Ovary (tissue), 9 donors: ENCODE results near the gene KRAS. TPM values are rescaled to one million over a fixed set of nuclear protein-coding genes. Genes with fewer than 3 reads are reported as not detected.
A peak's percentile ranks its signal among the peaks of the same experiment; 100 is the strongest.

Experiments used
- DNase-seq, 5 donors: peaks; one replicate each; pipeline ENCODE4 v3.0.0-alpha.2; 2019 to 2020
- H3K27ac ChIP-seq, 2 donors: fragments of 200-600 bp; one replicate each; pipeline versions ENCODE4 v1.5.1 to v1.8.0; 2019 to 2022
- H3K27me3 ChIP-seq: fragments of 200-600 bp; one replicate; pipeline ENCODE4 v1.8.0; 2022
- H3K36me3 ChIP-seq: fragments of 200-600 bp; sonication (generic); one replicate; pipeline ENCODE4 v1.5.1; 2019
- H3K4me1 ChIP-seq: one replicate; pipeline ENCODE4 v1.8.1; 2013; ENCODE audit warnings: mild to moderate bottlenecking, moderate library complexity; ENCODE audit not compliant: insufficient read depth
- H3K4me3 ChIP-seq: fragments of 200-600 bp; sonication (generic); one replicate; pipeline ENCODE4 v1.5.1; 2017
- H3K9me3 ChIP-seq, 2 donors: fragments of 200-600 bp in 1 of 2; sonication (generic) in 1 of 2; one replicate each; pipeline versions ENCODE4 v1.5.1 to v1.8.1; 2013 to 2019; ENCODE audit warnings: mild to moderate bottlenecking in 1 of 2, moderate library complexity in 1 of 2
- CTCF ChIP-seq, 3 donors: fragments of 450-650 bp in 2 of 3; fragments of 200-600 bp in 1 of 3; IDR thresholded peaks; one replicate each; pipeline versions ENCODE4 v1.5.1 to v1.8.0; 2016 to 2022; ENCODE audit warnings: antibody characterized with exemption in 3 of 3, mild to moderate bottlenecking in 1 of 3
- EP300 ChIP-seq: sonication (generic); formaldehyde crosslinking; IDR thresholded peaks from one replicate; pipeline ENCODE4 v1.6.1; 2017; ENCODE audit warnings: antibody characterized with exemption
- POLR2A ChIP-seq: fragments of 450-650 bp; IDR thresholded peaks from one replicate; pipeline ENCODE4 v1.6.1; 2017; ENCODE audit warnings: antibody characterized with exemption, mild to moderate bottlenecking, moderate library complexity
- WGBS, 3 donors: extraction: QIAGEN DNeasy Blood & Tissue Kit in 1 of 3; methylation state at CpG; one replicate each; pipeline versions ENCODE4 v1.1.5 to v1.1.7; 2013 to 2017; 5-methylcytosine and 5-hydroxymethylcytosine counted together
- intact Hi-C, 4 donors: fragments of 100-400 bp; cut with DNase I; formaldehyde crosslinking; loops; one replicate each; pipeline versions ENCODE4 v1.11.0 to v1.15.1; 2022 to 2023
- polyA plus RNA-seq, 2 donors: library from polyadenylated mRNA; stranded (reverse); fragments of 200-250 nt in 1 of 2; fragments of 350-450 nt in 1 of 2; fragmentation: Illumina TruSeq in 1 of 2; extraction: RNeasy Lipid Tissue Mini Kit (QIAGEN cat#74804) in 1 of 2; gene quantifications; one replicate each; pipeline ENCODE4 v1.2.3, GENCODE V29; 2013 to 2014
- total RNA-seq, 7 donors: library from RNA; depleted of rRNA in 2 of 7; stranded (reverse); fragments of >200 nt in 2 of 7; fragmentation: NEBNext Ultra II Directional in 3 of 7; extraction: Animal tissue kit (Norgen Biotek cat#: 25700) in 3 of 7; gene quantifications; one replicate each; pipeline versions ENCODE4 v1.1.0 to v1.2.4, GENCODE V29; 2016 to 2023
- donor health status: DM: no; HTN: no; CAD: no; lungs with moderate emphysema.
- donor health status: DM: no; HTN: no; CAD: no.
- donor health status: Bipolar disorder and iron deficiency.
- donor health status: DM: yes; HTN: yes; CAD: no.
- donor health status: DM: no; HTN: no; CAD: no.
- donor health status: DM: yes; HTN: yes; CAD: no.

Gene KRAS
- total and polyA plus RNA-seq, 9 donors: 5.6 to 28.2 (median 15.4) TPM

GRCh38 chr12:25194722-25195055 lies 56.0 kb downstream of the KRAS start:
- Histone ChIP-seq H3K27me3 (no peaks in the 10 kb centered on the region), H3K4me3 (peak overlapping the region; percentile 66), H3K27ac (peak overlapping the region in 1 of 2 donors; percentile 92), H3K4me1 (no peaks in the 10 kb centered on the region), H3K9me3 (no peaks in the 10 kb centered on the region), H3K36me3 (no peaks in the 10 kb centered on the region)
- TF ChIP-seq EP300: no peak
- TF ChIP-seq POLR2A: no peak
- no peak for TF ChIP-seq CTCF (IDR thresholded peaks at IDR 0.05)
- 4 to 6% (median 6%) methylated on average over 11 of the region's 11 CpGs for WGBS, 3 donors
- no peak for DNase-seq
- intact Hi-C loops: no loop called here

DNA sequence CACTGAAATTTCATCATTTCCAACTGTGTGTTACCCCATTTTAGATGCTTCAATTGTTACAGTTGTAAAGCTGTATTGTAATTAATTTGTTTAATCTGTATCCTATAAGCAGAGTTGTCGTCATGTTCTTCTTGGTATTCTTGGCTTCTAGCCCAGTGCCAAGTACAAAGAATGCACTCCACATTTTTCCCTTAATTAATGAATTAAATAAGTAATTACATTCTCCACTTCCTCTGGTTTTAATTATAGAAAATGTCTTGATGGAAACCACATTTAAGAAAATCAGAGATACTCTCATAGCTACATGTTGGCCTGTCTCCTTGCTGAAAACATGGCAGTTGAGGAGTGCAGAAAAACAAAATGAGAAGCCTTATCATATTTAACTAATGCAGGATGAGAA lies 56.5 kb downstream of the KRAS start:
- Histone ChIP-seq H3K27me3 (no peaks in the 10 kb centered on the region), H3K36me3 (no peaks in the 10 kb centered on the region), H3K27ac (no peak overlapping the region), H3K4me3 (peak overlapping the region; percentile 66), H3K9me3 (no peaks in the 10 kb centered on the region), H3K4me1 (no peaks in the 10 kb centered on the region)
- intact Hi-C loops: no loop called here
- 24 to 27% (median 25%) methylated on average over 1 of the region's 1 CpG for WGBS, 3 donors
- DNase-seq: no peak
- no peak for TF ChIP-seq EP300
- TF ChIP-seq CTCF (IDR thresholded peaks at IDR 0.05): no peak
- no peak for TF ChIP-seq POLR2A

DNA sequence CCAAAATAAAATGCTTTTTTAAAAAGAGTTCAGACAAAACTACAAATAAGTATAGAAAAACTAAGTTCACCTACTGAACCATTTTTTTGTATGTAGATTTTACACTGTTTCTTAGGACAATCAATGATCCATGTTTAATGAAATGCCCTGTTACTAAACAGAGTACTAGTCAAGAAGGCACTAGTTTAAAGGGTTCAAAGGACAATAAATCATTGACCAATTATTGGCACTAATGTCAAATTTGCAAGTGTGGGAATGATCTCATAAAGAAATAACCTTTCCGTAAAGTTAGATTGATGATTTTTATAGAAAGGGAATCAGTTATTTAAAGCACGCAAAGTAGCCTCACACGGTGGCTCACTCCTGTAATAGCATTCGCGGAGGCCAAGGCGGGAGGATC lies 59.9 kb downstream of the KRAS start:
- no peak for DNase-seq
- H3K36me3 ChIP-seq: no peaks in the 10 kb centered on the region
- H3K27me3 ChIP-seq: no peaks in the 10 kb centered on the region
- no peaks in the 10 kb centered on the region for H3K4me1 ChIP-seq
- H3K27ac ChIP-seq: no peak overlapping the region
- H3K4me3 ChIP-seq: no peak overlapping the region
- H3K9me3 ChIP-seq: no peaks in the 10 kb centered on the region
- TF ChIP-seq CTCF (IDR thresholded peaks at IDR 0.05): no peak
- no peak for TF ChIP-seq EP300
- TF ChIP-seq POLR2A: no peak
- 95 to 97% (median 96%) methylated on average over 6 of the region's 6 CpGs for WGBS, 3 donors
- intact Hi-C loops: no loop called here

DNA sequence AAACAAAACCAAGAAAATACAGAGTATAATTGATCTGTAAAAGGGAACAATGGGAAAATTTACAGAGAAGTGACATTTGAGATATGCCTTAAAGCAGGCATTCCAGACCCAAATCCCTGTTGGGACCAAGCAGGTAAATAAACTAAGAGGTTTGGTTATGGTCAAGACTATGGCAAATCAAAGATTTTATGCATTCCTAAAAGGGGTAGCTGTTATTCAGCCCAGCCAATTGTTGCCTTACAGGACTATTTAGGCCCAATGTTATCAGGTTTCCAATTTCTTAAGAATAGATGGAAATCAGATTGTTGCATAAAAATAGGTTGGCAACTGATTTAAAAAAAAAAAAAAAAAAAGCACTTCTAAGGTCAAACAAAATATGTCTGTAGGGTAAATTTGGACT lies 61.1 kb downstream of the KRAS start:
- Histone ChIP-seq H3K4me3 (no peak overlapping the region), H3K36me3 (no peaks in the 10 kb centered on the region), H3K27ac (no peak overlapping the region), H3K9me3 (no peaks in the 10 kb centered on the region), H3K27me3 (no peaks in the 10 kb centered on the region), H3K4me1 (no peaks in the 10 kb centered on the region)
- no peak for DNase-seq
- intact Hi-C loops: no loop called here
- TF ChIP-seq EP300: no peak
- TF ChIP-seq CTCF (IDR thresholded peaks at IDR 0.05): no peak
- no peak for TF ChIP-seq POLR2A

- no peaks in the 10 kb centered on the region for H3K4me1 ChIP-seq
- no peak overlapping the region for H3K27ac ChIP-seq
- no peak for TF ChIP-seq POLR2A
- no peak for TF ChIP-seq EP300
- TF ChIP-seq CTCF (IDR thresholded peaks at IDR 0.05): no peak
- 75 to 85% (median 84%) methylated on average over 2 of the region's 2 CpGs for WGBS, 3 donors
- no peak for DNase-seq
- no peak overlapping the region for H3K4me3 ChIP-seq
- intact Hi-C loops: no loop called here
- no peaks in the 10 kb centered on the region for H3K36me3 ChIP-seq
- no peaks in the 10 kb centered on the region for H3K9me3 ChIP-seq
- no peaks in the 10 kb centered on the region for H3K27me3 ChIP-seq
Observed at GRCh38 chr12:25187781-25188180, 62.9 kb downstream of the KRAS start.
